ENCODE results near the gene PALLD. TPM values are rescaled to one million over a fixed set of nuclear protein-coding genes. Genes with fewer than 3 reads are reported as not detected.

PALLD gene
- total RNA-seq, 1 experiment from 2014 or later = 18.3 TPM

GRCh38 chr4:168527560-168527959 lies 30.7 kb downstream of the PALLD start:
- Histone ChIP-seq H3K27ac (ENCODE audit: insufficient read length, low read depth, low read length) (no peak overlapping the region), H3K4ac (ENCODE audit: low read depth, low read length) (no peak overlapping the region), H3K79me2 (ENCODE audit: insufficient read depth, low read length) (no peaks in the 10 kb centered on the region), H3K4me1 (ENCODE audit: insufficient read depth, low read length) (no peaks in the 10 kb centered on the region), H2BK20ac (ENCODE audit: low read depth, low read length, poor library complexity, severe bottlenecking) (no peak overlapping the region), H2BK5ac (ENCODE audit: insufficient read length, low read length) (no peak overlapping the region), H4K91ac (ENCODE audit: insufficient read length, low read depth, low read length) (no peak overlapping the region), H3K79me1 (ENCODE audit: insufficient read depth, low read depth, low read length, poor library complexity, severe bottlenecking) (no peaks in the 10 kb centered on the region), H4K8ac (replicated peaks; ENCODE audit: insufficient read length, low read depth, low read length) (no peak overlapping the region), H3K56ac (ENCODE audit: insufficient read length, low read depth, low read length) (no peak overlapping the region), H3K18ac (ENCODE audit: insufficient read length, low read depth, low read length) (no peak overlapping the region), H2AK5ac (ENCODE audit: insufficient read length, low read length) (no peak overlapping the region), H3K4me2 (ENCODE audit: insufficient read depth, insufficient read length, low read length) (no peak overlapping the region), H2BK15ac (ENCODE audit: low read depth, low read length) (no peak overlapping the region), H2AFZ (ENCODE audit: low read length) (no peak overlapping the region), H2BK120ac (ENCODE audit: low read depth, low read length, poor library complexity, severe bottlenecking) (no peak overlapping the region), H3T11ph (ENCODE audit: low read length) (no peak overlapping the region), H3K23ac (ENCODE audit: insufficient read length, low read depth, low read length) (no peak overlapping the region), H2BK12ac (ENCODE audit: insufficient read length, low read depth, low read length) (no peak overlapping the region), H3K27me3 (ENCODE audit: insufficient read depth, low read length) (no peaks in the 10 kb centered on the region), H3K14ac (ENCODE audit: insufficient read depth, low read length) (no peak overlapping the region), H4K20me1 (ENCODE audit: control insufficient read depth, insufficient read depth, insufficient read length) (no peaks in the 10 kb centered on the region), H4K5ac (ENCODE audit: insufficient read length, low read depth, low read length) (no peak overlapping the region), H3K23me2 (ENCODE audit: insufficient read length, low read depth, low read length, poor library complexity, severe bottlenecking) (no peaks in the 10 kb centered on the region), H3K9ac (ENCODE audit: extremely low read depth, insufficient read length, low read length) (no peak overlapping the region), H3K9me3 (ENCODE audit: control insufficient read depth, low read depth, low read length) (no peaks in the 10 kb centered on the region)
- H3K4me3 Mint-ChIP-seq = no peak overlapping the region
- H3K36me3 Mint-ChIP-seq (ENCODE audit: insufficient read depth in 1 of 3, low read depth in 3 of 3) = no peaks in the 10 kb centered on the region
- WGBS (ENCODE audit: extremely low coverage, insufficient read length, low lambda C conversion rate) = no CpG with 5 or more reads among the region's 1 CpG
- no peaks in the 10 kb centered on the region for H3K27me3 Mint-ChIP-seq (ENCODE audit: low read depth)
- no peaks in the 10 kb centered on the region for H3K4me1 Mint-ChIP-seq
- no peak for TF ChIP-seq CTCF (conservative IDR thresholded peaks at IDR 0.05)
- no peak overlapping the region for H3K27ac Mint-ChIP-seq
- H3K9me3 Mint-ChIP-seq = no peaks in the 10 kb centered on the region
- DNase-seq = no peak

Measured in H9 (cell line).